ENCODE results near the gene PABPN1. TPM values are rescaled to one million over a fixed set of nuclear protein-coding genes. Genes with fewer than 3 reads are reported as not detected.

PABPN1 gene
- total and polyA plus RNA-seq, 2 of the 13 experiments (the other 11 are each of a cell fraction or from before 2014, with no cell fraction given), result 233 to 524 TPM

DNA sequence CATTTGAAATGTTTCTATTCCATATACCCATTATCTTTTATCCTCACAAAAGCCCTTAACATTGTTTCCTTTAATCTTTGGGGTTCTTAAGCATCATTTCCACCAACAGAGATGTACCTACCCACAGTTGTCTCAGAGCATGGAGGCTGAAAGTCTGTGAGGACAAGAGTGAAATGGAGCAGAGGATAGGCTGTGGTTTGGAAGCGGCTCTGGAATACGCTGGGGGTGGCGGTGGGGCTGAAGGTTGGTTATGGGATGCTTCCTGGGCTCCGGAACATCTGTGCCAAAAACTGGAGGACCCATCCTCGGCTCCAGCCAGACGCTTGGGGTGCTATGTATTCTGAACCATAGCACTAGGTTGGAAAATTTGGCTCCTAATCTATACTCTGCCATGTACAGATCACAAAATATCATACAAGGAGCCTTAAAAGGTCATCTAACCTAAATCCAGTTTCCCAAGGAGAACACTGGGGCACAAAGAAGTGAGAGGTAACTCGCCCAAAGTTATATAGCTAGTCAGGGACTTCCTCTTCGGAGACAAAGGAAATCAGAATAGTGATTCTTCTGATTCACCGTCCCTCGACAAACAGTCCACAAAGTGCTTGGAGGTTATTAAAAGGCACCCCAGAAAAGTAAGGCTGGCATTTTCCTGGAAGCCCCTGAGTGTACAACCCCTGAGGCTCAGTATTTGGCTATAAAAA, 21.1 kb upstream of the PABPN1 start (continued):
- no peak for TF ChIP-seq ZNF615 (CRISPR knock-in tag; IDR thresholded peaks at IDR 0.05; ENCODE audit: borderline replicate concordance)
- TF ChIP-seq BRCA1 (CRISPR knock-in tag; IDR thresholded peaks at IDR 0.05), result peak; percentile 58; the same call in 1 of the 2 replicates
- TF ChIP-seq ZKSCAN8 (CRISPR knock-in tag; IDR thresholded peaks at IDR 0.05; ENCODE audit: borderline replicate concordance), result no peak; the same call in 1 of the 2 replicates
- TF ChIP-seq U2AF2 (IDR thresholded peaks at IDR 0.05; ENCODE audit: low read depth, low read length), result no peak
- no peak for TF ChIP-seq ZNF329 (CRISPR knock-in tag; IDR thresholded peaks at IDR 0.05; ENCODE audit: low read depth)
- TF ChIP-seq IKZF4 (CRISPR knock-in tag; IDR thresholded peaks at IDR 0.05; ENCODE audit: borderline replicate concordance, low read depth, not compliant biosample characterization), result no peak
- no peak for TF ChIP-seq FOSL1 (CRISPR knock-in tag; IDR thresholded peaks at IDR 0.05; ENCODE audit: borderline replicate concordance)
- TF ChIP-seq ZNF782 (CRISPR knock-in tag; IDR thresholded peaks at IDR 0.05; ENCODE audit: borderline replicate concordance), result no peak
- no peak for TF ChIP-seq TOPORS (CRISPR knock-in tag; IDR thresholded peaks at IDR 0.05)
- TF ChIP-seq KAT7 (CRISPR knock-in tag; IDR thresholded peaks at IDR 0.05; ENCODE audit: borderline replicate concordance), result 0 out of 2 replicates have a peak, but pooled peaks have one; percentile 18
- 0 out of 2 replicates have a peak, but pooled peaks have one; percentile 28 for TF ChIP-seq ZNF263 (CRISPR knock-in tag; IDR thresholded peaks at IDR 0.05)
- TF ChIP-seq ZNF260 (CRISPR knock-in tag; IDR thresholded peaks at IDR 0.05; ENCODE audit: borderline replicate concordance, low read depth), result no peak
- TF ChIP-seq REPIN1 (CRISPR knock-in tag; IDR thresholded peaks at IDR 0.05; ENCODE audit: borderline replicate concordance, low read depth), result no peak
- TF ChIP-seq ZSCAN20 (CRISPR knock-in tag; IDR thresholded peaks at IDR 0.05; ENCODE audit: borderline replicate concordance), result 0 out of 2 replicates have a peak, but pooled peaks have one; percentile 28
- TF ChIP-seq, protein P1, sequence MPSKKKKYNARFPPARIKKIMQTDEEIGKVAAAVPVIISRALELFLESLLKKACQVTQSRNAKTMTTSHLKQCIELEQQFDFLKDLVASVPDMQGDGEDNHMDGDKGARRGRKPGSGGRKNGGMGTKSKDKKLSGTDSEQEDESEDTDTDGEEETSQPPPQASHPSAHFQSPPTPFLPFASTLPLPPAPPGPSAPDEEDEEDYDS (CRISPR knock-in tag; IDR thresholded peaks at IDR 0.05), result no peak
- TF ChIP-seq, protein P2, sequence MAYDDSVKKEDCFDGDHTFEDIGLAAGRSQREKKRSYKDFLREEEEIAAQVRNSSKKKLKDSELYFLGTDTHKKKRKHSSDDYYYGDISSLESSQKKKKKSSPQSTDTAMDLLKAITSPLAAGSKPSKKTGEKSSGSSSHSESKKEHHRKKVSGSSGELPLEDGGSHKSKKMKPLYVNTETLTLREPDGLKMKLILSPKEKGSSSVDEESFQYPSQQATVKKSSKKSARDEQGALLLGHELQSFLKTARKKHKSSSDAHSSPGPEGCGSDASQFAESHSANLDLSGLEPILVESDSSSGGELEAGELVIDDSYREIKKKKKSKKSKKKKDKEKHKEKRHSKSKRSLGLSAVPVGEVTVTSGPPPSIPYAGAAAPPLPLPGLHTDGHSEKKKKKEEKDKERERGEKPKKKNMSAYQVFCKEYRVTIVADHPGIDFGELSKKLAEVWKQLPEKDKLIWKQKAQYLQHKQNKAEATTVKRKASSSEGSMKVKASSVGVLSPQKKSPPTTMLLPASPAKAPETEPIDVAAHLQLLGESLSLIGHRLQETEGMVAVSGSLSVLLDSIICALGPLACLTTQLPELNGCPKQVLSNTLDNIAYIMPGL (CRISPR knock-in tag; IDR thresholded peaks at IDR 0.05; ENCODE audit: borderline replicate concordance in 1 of 2, low read depth in 1 of 2), result peak in 1 of 2 experiments; percentile 5; a peak in 1 of 4 replicates
- 0 out of 2 replicates have a peak, but pooled peaks have one; percentile 31 for TF ChIP-seq MAF1 (CRISPR knock-in tag; IDR thresholded peaks at IDR 0.05; ENCODE audit: borderline replicate concordance)
- TF ChIP-seq ZNF232 (CRISPR knock-in tag; IDR thresholded peaks at IDR 0.05; ENCODE audit: borderline replicate concordance), result 0 out of 2 replicates have a peak, but pooled peaks have one; percentile 3
- TF ChIP-seq DNMT1 (CRISPR knock-in tag; IDR thresholded peaks at IDR 0.05), result 0 out of 2 replicates have a peak, but pooled peaks have one; percentile 14
- no peak for TF ChIP-seq PCBP1 (IDR thresholded peaks at IDR 0.05; ENCODE audit: borderline replicate concordance, low read depth, low read length)
- no peak for TF ChIP-seq NFKB2 (CRISPR knock-in tag; IDR thresholded peaks at IDR 0.05; ENCODE audit: borderline replicate concordance)
- TF ChIP-seq, protein P3, sequence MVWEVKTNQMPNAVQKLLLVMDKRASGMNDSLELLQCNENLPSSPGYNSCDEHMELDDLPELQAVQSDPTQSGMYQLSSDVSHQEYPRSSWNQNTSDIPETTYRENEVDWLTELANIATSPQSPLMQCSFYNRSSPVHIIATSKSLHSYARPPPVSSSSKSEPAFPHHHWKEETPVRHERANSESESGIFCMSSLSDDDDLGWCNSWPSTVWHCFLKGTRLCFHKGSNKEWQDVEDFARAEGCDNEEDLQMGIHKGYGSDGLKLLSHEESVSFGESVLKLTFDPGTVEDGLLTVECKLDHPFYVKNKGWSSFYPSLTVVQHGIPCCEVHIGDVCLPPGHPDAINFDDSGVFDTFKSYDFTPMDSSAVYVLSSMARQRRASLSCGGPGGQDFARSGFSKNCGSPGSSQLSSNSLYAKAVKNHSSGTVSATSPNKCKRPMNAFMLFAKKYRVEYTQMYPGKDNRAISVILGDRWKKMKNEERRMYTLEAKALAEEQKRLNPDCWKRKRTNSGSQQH (CRISPR knock-in tag; IDR thresholded peaks at IDR 0.05; ENCODE audit: low read depth), result no peak
- no peak for TF ChIP-seq HES4 (CRISPR knock-in tag; IDR thresholded peaks at IDR 0.05; ENCODE audit: borderline replicate concordance)
- no peak for TF ChIP-seq ZNF20 (CRISPR knock-in tag; IDR thresholded peaks at IDR 0.05)
- TF ChIP-seq TCF7 (IDR thresholded peaks at IDR 0.05; ENCODE audit: low read depth), result no peak
- TF ChIP-seq SATB2 (CRISPR knock-in tag; IDR thresholded peaks at IDR 0.05), result 0 out of 2 replicates have a peak, but pooled peaks have one; percentile 47
- TF ChIP-seq GATA4 (IDR thresholded peaks at IDR 0.05; ENCODE audit: borderline replicate concordance, low read depth), result 0 out of 2 replicates have a peak, but pooled peaks have one; percentile 34
